NCI-H69 (cell line): Measurements from ENCODE around the gene TMEM255B.

Experiments
- DNase-seq: peaks from one replicate; lab custom pipeline; 2025; lab: John Stamatoyannopoulos, UW

TMEM255B gene

GRCh38 chr13:113834496-113835200, 75.6 kb downstream of the TMEM255B start:
- DNase-seq, result no peak

- DNase-seq, result peak; percentile 73
These were observed 76.6 kb downstream of the TMEM255B start for GRCh38 chr13:113835461-113836270.

GRCh38 chr13:113836768-113837559, 77.9 kb downstream of the TMEM255B start:
- peak; percentile 70 for DNase-seq

GRCh38 chr13:113837560-113838355, 78.7 kb downstream of the TMEM255B start:
- peak; percentile 76 for DNase-seq

GRCh38 chr13:113838711-113839201, 79.7 kb downstream of the TMEM255B start:
- no peak for DNase-seq

GRCh38 chr13:113839536-113840204, 80.6 kb downstream of the TMEM255B start:
- no peak for DNase-seq

GRCh38 chr13:113840541-113841352, 81.7 kb downstream of the TMEM255B start:
- DNase-seq, result no peak

GRCh38 chr13:113841353-113841650, 82.3 kb downstream of the TMEM255B start:
- no peak for DNase-seq

GRCh38 chr13:113842336-113843062, 83.5 kb downstream of the TMEM255B start:
- DNase-seq, result no peak

GRCh38 chr13:113843063-113843654, 84.1 kb downstream of the TMEM255B start:
- no peak for DNase-seq

- DNase-seq, result no peak
These were observed 85.0 kb downstream of the TMEM255B start for GRCh38 chr13:113843864-113844556.

- no peak for DNase-seq
These were observed 86.0 kb downstream of the TMEM255B start for GRCh38 chr13:113845055-113845454.

GRCh38 chr13:113845723-113846635, 87.0 kb downstream of the TMEM255B start:
- DNase-seq, result no peak

GRCh38 chr13:113846636-113847318, 87.8 kb downstream of the TMEM255B start:
- DNase-seq, result no peak

- no peak for DNase-seq
These were observed 89.0 kb downstream of the TMEM255B start for GRCh38 chr13:113848020-113848419.

GRCh38 chr13:113848431-113849260, 89.6 kb downstream of the TMEM255B start:
- DNase-seq, result no peak
